HG02763 (cell line): ENCODE results near the gene FOXA3.

Experiments
- ATAC-seq: cut with Tn5 transposase; IDR thresholded peaks from one replicate; pipeline ENCODE4 v1.9.1; 2021; ENCODE audit warnings: mild to moderate bottlenecking, moderate library complexity; ENCODE audit not compliant: unreplicated experiment

The FOXA3 gene

DNA sequence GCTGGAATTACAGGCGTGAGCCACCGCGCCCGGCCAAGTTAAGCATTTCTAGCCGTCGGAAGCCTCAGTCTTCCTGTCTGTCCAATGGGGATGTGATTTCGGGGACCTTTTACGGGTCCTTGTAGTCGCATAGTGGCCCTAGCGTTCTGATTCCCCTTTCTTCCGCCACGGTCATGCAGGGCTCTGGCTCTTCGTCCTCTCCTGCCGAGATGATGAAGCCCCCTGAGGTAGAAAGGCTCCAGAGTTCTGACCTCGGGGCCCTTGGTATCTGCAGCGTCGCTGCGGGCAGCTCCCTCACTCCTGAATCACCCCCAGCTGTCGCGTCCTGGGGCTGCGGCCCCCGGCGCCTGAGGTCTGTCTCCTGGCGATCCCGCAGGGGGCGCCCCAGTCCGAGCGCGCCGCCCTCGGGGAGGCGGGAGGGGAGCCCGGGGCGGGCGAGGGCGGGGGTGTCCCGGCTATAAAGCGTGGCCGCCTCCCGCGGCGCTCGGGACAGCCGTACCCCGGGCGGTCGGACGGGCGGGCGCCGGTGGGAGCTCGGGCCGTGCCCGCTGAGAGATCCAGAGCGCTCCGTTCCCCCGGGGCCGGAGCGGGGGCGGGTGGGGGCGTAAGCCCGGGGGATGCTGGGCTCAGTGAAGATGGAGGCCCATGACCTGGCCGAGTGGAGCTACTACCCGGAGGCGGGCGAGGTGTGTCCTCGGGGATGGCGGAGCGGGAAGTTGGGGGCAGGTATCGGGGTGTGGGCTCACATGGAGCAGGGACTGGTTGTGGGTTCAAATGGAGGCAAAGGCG, at the start of gene FOXA3:
FOXA3 (plus strand) TSS at position 487 of the 789 bp plus-strand sequence; CDS start at position 618, 131 bp downstream.
- no peak for ATAC-seq

DNA sequence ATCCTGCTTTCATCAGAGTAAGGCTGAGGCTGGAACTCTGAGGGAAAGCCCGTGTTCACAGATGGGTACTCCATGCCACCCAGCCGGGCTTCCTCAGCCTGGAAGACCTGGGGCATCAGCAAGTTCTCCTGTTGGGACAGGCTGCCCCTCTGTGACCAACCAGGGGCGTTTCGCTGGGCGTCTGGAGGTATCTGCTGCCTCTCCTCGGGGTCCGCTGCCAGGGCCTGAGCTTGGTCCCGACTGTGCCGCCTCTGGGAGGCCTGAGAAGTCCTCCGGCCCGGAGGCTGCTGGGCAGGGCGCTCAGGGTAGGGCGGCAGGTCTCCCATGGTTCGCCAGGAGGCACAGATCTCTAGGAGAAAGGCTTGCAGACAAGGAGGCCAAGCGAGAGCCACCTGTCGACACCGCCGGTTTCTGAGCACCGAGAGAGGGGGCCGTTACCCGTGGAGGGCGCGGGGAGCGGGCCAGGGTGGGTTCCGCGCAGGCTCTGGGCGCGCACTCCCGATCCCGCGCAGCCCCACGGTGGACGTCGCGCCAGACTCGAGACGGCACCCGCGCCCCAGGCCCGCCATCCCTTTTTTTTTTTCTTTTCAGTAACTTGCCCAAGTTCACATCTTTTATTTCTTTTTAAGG, 49.2 kb upstream of the FOXA3 start, which contains the start of gene RSPH6A:
RSPH6A (minus strand) TSS at position 458 of the 630 bp plus-strand sequence; CDS start at position 326, 132 bp downstream.
- no peak for ATAC-seq

DNA sequence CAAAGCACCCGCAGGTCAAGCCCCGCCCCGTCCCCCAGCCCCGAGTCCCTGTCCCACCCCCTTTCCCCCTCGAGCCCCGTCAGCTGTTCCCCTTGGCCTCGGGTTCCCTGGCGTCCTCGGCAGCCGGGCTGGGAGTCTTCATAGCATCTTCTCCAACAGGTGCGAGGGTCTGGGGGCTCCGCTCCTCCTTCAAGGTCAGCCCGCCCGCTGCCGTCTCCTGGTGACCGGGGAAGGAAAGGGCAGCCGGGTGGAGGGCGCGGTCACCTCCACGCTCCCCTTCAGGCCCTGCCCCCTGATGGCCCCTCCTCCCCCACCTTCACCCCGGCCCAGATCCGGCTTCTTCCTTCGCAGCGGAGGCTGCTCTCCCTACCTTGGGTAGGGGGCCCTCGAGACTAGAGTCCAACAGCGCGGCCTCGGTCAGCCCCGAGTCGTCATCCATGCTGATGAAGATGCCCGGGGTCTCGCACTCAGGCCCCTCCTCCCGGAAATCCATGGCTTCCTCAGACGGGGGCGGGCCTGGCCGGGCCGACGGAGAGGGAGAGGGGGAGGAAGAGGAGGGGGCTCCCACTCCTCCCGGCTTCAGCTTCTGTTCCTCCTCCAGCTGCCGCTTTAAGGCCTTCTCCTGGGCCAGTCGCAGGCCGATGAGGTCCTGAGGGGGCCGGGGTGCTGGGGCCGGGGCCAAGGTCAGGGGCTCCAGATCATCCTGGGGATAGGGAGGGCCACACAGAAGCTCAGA, 48.5 kb upstream of the FOXA3 start:
- ATAC-seq = no peak

DNA sequence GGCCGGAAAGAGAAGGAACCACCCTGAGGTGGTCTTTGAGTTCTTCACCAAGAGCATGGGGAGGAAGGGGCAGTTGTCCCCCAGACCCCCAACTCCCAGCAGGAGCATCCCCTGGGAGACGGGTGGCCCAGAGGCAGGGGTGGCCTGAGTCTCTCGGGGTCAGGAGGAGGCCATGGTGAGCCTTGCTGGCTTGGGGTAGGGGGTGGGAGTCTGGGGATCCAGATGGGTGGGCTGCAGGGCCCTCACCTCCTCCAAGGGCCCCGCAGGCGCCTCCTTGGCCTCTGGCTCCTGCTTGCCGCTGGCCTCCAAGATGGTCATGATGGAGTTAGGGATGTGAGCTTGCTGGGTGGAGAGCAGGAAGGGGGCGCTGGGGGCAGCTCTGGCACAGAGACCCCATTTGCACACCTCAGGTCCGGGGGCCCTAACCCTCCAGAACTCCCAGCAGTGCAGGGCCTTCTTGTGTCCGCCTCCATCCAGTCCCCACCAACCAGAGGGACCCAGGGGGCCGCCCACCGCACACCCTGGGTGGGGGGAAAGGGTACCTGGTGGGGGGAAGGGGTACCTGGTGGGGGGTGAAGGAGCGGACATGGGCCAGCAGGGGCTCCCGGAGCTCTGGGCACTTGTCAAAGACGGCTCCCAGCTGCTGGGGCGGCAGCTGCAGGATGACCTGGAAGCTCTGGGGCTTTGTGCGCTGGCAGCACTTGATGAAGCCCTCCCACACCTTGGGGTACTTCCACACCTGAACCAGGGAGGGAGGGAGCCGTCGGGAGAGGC, 47.7 kb upstream of the FOXA3 start:
- ATAC-seq = no peak

DNA sequence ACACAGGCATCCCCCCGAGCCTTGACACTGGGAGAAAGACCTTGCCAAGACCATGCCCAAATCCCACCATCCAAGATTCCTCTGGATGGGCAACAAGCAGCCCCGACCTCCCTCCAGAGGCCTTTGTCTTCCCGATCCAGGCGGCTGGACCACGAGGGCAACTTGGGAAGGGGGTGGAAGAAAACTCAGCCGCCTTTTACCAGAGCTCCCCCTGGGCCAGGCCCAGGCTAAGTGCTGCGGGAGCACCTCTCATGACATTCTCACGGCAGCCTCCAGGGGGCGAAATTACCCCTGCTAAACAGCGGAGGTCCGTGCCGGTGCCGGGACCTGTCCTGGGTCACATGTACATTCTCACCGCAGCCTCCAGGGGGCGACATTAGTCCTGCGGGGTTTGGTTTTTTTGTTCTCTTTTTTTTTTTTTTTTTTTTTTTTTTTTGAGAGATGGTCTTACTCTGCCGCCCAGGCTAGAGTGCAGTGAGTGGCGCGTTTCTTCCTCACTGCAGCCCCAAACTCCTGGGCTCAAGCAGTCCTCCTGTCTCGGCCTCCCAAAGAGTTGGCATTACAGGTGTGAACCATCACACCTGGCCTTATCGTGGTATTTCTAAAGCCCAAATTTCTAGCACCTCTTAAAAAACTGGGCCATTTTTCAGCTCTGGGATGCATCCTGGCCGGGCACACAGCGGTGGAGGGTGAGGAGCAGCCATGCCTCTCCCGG, 47.0 kb upstream of the FOXA3 start:
- no peak for ATAC-seq

DNA sequence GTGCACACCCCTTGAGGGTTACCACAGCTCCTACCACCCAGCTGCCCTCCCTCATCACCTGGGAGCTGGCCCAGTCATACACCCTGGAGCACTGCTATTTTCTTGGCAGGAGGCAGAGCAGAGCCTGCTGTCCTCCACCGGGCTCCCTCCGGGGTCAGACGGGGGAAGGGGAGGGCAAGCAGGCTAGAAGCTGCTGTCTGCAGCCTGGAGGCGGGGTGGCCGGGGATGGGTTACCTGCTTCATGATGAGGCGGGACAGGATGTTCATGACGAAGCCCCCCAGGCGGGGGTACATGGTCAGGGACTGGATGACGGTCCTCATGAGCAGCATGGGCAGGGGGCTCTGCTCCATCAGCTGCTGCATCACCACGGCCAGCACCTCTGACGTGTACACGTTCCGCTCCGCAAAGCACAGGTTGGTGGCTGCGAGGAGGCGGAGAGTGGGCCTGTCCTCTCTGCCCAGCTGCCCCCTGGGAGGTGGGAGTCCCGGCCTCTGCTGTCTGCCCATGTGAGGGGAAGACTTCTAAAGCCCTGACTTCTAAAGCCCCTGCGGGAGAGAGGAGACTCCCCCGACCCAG, 46.3 kb upstream of the FOXA3 start:
- ATAC-seq = no peak

DNA sequence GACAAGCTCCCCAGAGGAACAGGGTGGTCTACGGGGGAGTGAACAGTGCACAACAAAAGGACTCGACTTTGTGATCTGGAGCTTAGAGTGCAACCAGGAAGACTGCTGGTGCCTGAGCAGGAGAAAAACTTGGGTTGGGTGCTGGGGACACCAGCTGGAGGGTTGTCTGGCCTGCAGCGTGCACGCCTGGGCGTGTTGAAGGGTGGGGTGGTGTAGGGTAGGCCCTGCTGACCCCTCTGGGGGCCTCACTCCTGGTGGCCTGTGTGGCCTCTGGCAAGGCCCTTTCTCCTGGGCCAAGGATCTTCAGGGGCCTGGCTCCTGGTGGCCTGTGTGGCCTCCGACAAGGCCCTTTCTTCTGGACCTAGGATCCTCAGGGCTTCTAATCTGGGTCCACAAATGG, 44.4 kb upstream of the FOXA3 start:
- ATAC-seq = no peak

DNA sequence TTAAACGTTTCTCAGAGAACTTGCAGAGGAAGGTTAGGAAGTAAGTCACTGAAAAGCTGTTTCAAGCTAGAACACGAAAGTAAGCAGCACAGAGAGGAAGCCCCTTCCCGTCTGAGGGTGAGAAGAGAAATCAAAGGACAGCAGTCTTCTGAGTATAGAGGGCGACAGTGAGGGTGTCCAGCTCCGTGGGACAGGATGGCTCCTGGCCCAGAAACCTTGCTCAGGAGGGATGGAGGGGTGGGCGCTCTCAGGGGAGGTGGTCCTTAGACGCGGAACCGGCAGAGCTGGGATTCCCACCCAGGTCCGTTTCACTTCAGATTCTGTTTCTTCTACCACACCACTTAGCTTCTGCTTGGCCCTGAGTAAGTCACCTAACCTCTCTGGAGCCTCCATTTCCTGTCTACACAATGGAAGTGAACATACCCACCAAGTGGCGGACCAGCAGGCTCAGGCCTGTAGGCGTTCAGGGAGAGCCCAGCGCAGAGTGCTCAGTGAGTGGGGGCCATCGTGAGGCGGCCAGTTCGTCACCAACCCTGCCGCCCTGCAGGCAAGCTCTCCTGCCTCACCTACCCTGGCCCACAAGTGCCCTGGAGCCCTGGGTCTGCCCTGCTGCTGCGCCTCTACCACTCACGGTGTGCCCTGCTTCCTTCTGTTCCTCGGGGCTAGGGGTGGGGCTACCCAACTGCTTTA, 43.6 kb upstream of the FOXA3 start:
- ATAC-seq = no peak

DNA sequence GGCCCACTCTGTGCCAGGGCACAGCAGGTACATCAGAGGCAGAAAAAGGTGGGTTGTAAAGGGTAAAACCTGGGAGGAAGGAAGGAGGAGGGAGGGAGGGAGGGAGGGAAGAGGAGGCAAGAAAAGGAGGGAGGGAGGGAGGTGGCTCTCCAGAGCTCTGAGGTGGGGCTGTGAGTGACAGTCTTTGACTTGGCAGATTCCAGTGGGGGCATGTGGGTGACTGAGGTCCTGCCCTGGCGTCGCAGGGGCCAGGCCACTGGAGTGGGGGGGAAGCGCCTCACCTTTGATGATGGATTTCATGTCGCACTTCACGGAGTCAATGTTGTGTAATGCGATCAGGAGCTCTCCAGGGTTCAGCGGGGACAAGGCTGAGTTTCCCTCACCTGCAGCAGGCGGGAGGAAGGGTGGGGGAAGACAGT, 43.0 kb upstream of the FOXA3 start:
- no peak for ATAC-seq

DNA sequence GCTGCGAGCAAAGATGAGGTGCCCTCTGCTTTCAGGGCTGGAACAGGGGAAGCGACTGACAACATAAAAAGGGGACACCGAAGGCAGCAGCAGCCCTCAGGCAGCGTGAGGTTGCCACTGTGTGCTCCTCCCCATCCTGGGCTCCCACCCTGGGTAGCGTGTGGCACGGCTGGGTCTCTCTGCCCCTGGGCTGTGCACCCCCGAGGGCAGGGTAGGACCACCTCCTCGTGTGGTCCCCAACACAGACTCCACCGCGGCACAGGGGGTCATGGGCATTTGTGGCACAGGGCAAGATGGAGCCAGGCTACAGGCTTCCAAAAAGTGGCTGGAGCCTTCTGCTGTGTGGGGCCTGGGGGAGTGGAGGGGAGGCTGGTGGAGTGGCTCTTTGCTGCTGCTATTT, 42.6 kb upstream of the FOXA3 start:
- no peak for ATAC-seq

DNA sequence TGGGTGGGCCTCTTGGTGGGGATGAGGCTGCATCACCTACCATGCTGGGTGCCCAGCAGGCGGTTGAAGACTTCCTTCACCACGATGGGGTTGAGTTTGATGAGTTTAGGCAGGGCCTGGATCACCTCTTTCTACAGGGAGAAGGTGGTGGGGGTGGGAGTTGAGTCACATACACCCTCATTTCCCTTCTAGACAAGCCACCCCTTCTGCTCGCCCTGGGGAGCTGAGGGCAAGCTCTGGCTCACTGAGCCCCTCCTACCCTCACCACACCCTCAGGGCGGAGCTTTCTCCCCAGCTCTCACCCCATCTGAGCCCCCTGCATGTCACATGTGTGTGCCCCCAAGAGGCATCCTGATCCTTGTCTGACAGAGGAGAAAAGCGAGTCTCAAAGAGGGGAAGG, 41.4 kb upstream of the FOXA3 start:
- no peak for ATAC-seq

DNA sequence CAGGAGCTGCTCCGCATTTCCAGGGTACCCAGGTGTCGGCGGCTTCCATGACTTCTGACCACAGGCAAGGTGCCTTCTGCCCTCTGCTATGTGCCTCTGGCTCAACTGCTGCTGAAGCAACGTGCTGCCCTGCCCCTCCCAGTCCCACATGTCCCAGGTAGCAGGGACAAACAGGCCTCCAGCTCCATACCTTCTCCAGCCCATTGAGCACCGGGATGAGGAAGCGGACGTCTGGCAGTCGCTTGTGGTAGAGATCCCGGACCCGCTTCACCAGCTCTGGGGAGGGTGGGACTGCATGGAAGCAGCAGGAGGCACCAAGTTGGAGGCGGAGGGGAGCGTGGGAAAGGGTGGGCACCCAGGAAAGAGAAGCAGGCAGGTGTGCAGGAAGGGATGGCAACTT, 40.9 kb upstream of the FOXA3 start:
- no peak for ATAC-seq

DNA sequence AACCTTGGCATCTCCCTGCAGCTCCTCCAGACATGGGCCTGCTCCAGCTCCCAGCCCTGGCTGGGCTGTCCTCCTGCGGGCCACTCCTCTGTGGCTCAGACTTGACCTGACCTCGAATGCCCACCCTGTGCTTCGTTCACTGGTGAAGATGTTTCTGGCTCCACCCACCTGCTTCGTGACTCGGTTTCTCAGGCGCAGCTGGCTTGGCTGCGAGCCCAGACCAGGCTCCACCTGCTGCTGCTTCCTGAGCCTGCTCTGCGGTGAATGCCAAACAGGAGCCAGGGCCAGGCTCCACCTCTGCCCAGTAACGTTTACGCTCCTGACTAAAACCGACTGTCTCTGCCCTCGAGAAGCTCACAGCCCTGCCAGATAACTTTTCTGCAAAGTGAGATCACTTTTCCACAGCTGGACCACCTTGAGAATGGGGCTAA, 40.1 kb upstream of the FOXA3 start:
- no peak for ATAC-seq

DNA sequence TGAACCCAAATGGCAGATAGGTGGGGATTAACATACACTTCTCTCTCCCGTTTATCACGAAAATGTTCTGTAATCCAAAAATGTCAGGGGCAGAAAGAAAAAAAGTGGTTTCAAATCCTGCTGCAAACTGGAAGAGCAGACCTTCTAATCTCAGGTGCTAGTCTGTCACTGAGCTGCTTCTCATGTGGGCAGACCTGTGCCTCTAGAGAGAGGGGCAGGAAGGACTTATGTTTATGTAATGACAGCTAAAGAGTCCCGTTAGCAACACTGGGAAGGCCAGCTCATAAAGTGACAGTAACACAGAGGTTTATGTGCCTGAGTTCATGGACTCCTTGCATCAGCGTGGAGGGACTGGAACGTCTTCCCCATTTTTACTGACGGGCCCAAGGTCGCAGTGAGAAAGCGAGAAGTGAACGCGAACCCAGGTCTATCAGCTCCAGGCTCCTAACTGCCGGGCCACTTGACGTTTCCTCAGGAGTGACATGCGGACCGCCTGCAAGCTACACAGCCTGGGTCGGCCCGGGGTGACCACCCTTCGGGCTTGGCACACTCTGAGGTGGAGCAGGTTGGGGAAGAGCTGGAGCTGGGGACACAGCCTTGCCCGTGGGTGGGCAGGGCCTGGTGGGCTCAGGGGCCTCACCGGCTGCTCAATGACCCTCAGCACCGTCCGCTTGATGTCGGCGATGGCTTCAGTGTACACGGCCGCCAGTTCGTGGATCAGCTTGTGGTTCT, 39.4 kb upstream of the FOXA3 start:
- no peak for ATAC-seq

DNA sequence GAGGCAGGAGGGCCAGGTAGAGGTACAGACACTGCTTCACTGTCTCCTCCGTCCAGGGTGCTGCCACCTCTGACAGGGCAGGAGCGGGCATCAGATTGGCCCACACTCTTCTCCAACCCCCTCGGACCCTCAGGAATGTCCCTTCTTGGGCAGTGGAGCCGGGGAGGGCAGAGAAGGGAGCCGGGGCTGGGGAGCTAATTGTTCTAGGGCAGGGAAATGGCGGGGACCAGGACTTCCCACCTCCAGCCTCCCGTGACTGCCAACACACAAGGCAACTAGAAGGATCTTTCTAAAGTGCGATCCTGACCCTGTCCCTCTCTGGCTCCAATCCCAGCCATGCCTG, 38.9 kb upstream of the FOXA3 start:
- no peak for ATAC-seq

DNA sequence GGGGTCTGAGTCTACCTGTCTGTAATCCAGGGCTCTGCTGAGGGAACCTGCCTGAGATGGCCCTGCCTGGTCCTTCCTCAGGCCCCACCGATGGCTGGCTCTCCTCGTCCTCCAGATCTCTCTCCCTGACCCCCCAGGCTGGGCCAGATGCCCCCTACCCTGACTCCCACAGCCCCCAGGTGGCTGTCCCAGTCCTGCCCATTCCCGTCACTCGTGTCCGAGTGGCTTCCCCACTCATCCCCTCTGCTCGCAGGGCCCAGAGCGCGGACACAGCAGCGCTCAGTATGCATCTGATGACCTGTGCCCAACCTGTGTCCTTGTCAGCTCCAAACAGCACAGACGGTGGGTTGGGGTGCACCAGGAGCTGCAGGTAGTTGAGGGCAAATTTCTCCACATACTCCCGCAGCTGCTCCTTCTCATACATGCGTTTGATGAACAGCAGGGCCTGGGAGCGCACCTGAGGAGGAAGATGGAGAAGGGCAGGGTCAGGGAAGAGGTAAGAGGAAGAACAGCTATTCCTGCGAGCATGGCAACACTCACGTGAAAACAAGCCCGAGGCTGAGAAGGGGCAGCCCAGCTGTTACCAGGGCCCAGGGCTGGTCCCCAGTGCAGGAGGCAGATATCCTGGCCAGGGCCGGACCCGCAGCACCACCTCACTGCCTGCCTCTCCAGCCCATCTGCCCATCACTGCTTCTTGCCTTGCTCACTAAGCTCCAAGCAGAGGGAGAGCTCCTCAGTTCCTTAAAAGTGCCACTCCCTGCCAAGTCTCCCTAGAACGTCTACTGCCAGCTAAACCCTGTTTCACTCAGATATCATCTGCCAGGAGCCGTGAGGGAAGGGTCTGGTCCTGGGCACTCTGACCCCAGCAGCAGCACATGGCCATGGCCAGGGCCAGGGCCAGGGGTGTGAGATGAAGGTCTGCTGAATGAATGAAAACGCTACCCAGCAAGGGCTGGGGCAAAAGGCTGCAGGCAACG, 37.9 kb upstream of the FOXA3 start:
- ATAC-seq = no peak

DNA sequence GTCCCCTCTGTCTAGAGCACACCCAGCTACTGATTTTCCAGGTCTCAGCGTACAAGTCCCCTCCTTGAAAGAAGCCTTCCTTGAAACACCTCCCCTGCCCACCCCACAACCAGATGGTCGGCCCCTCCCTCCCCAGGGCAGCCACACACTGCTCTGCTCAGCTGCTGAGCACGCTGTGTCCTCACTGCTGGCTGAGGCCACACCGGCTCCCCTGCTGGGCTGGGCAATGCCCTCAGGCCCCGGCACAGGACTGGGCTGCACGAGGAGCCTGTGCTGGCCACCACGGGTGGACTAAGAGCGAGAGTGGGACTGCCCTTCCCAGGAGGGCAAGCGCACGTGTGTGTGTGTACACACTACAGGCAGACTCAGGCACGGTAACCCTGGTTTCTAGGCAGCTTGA, 37.2 kb upstream of the FOXA3 start:
- ATAC-seq = no peak
